ENCODE data around the gene PAK3. TPM values are rescaled to one million over a fixed set of nuclear protein-coding genes. Genes with fewer than 3 reads are reported as not detected.

PAK3 gene
- 0.53 and 1.3 TPM in 2 replicates for total RNA-seq

- no peak for DNase-seq (ENCODE audit: extremely low read depth, low read depth, low spot score)
Observed at GRCh38 chrX:111095974-111096895, at the start of gene PAK3. PAK3 (plus strand) TSS chrX:111096191; CDS start chrX:111123104, 26,913 bp downstream.

- DNase-seq (ENCODE audit: extremely low read depth, low read depth, low spot score): no peak
Observed at GRCh38 chrX:111047575-111047974, 48.4 kb upstream of the PAK3 start.

GRCh38 chrX:111052478-111052877 lies 43.5 kb upstream of the PAK3 start:
- DNase-seq (ENCODE audit: extremely low read depth, low read depth, low spot score): no peak

GRCh38 chrX:111071542-111072277 lies 24.3 kb upstream of the PAK3 start:
- no peak for DNase-seq (ENCODE audit: extremely low read depth, low read depth, low spot score)

- DNase-seq (ENCODE audit: extremely low read depth, low read depth, low spot score): no peak
Observed at GRCh38 chrX:111083081-111083480, 12.9 kb upstream of the PAK3 start.

- no peak for DNase-seq (ENCODE audit: extremely low read depth, low read depth, low spot score)
Observed at GRCh38 chrX:111086591-111087006, 9.4 kb upstream of the PAK3 start.

- no peak for DNase-seq (ENCODE audit: extremely low read depth, low read depth, low spot score)
Observed at GRCh38 chrX:111088628-111089027, 7.4 kb upstream of the PAK3 start.

GRCh38 chrX:111090458-111090857 lies 5.5 kb upstream of the PAK3 start:
- DNase-seq (ENCODE audit: extremely low read depth, low read depth, low spot score): no peak

GRCh38 chrX:111098874-111099273 lies 2.9 kb downstream of the PAK3 start:
- no peak for DNase-seq (ENCODE audit: extremely low read depth, low read depth, low spot score)

- DNase-seq (ENCODE audit: extremely low read depth, low read depth, low spot score): no peak
Observed at GRCh38 chrX:111100191-111100590, 4.2 kb downstream of the PAK3 start.

GRCh38 chrX:111101580-111101979 lies 5.6 kb downstream of the PAK3 start:
- DNase-seq (ENCODE audit: extremely low read depth, low read depth, low spot score): no peak

GRCh38 chrX:111102636-111103035 lies 6.6 kb downstream of the PAK3 start:
- DNase-seq (ENCODE audit: extremely low read depth, low read depth, low spot score): no peak

GRCh38 chrX:111103246-111103645 lies 7.3 kb downstream of the PAK3 start:
- no peak for DNase-seq (ENCODE audit: extremely low read depth, low read depth, low spot score)

- DNase-seq (ENCODE audit: extremely low read depth, low read depth, low spot score): no peak
Observed at GRCh38 chrX:111110098-111110775, 14.2 kb downstream of the PAK3 start.

- DNase-seq (ENCODE audit: extremely low read depth, low read depth, low spot score): no peak
Observed at GRCh38 chrX:111114806-111115205, 18.8 kb downstream of the PAK3 start.

GRCh38 chrX:111116666-111117065 lies 20.7 kb downstream of the PAK3 start:
- DNase-seq (ENCODE audit: extremely low read depth, low read depth, low spot score): no peak

- DNase-seq (ENCODE audit: extremely low read depth, low read depth, low spot score): no peak
Observed at GRCh38 chrX:111119341-111119740, 23.4 kb downstream of the PAK3 start.

GRCh38 chrX:111123125-111123524 lies 27.1 kb downstream of the PAK3 start:
- DNase-seq (ENCODE audit: extremely low read depth, low read depth, low spot score): no peak

- DNase-seq (ENCODE audit: extremely low read depth, low read depth, low spot score): no peak
Observed at GRCh38 chrX:111123606-111124179, 27.7 kb downstream of the PAK3 start.

- no peak for DNase-seq (ENCODE audit: extremely low read depth, low read depth, low spot score)
Observed at GRCh38 chrX:111124418-111124817, 28.4 kb downstream of the PAK3 start.

- no peak for DNase-seq (ENCODE audit: extremely low read depth, low read depth, low spot score)
Observed at GRCh38 chrX:111127038-111127437, 31.0 kb downstream of the PAK3 start.

All from glomerular endothelial cell (primary cell).